Measurements from ENCODE around the gene HAAO. TPM values are rescaled to one million over a fixed set of nuclear protein-coding genes. Genes with fewer than 3 reads are reported as not detected.

HAAO gene
- polyA plus RNA-seq, 3 donors, result 10.5 to 29.6 (median 15.0) TPM

DNA sequence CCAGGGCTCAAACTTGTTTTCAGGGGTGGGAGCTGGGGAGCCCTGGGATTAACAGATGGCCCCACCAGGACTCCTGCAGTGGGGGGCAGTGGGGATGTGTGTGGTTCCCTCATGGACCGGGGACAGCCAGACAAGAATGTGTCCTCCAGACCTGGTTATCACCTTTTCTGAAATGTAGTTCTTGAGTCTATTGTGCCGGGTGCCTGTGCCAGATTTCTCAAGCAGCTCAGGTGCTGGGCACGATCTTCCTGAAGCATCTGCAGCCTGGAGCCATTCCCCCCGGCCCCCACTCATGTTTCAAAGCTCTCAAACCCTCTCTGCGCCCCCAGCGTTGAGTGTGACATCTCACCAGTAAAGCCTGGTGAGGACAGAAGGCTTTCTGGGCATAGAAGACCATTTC lies 48.4 kb upstream of the HAAO start:
- DNase-seq, result no peak
- Histone ChIP-seq H2AFZ (ENCODE audit: insufficient read depth, low read depth, low read length, poor library complexity, severe bottlenecking) (no peak overlapping the region), H3K79me2 (ENCODE audit: insufficient read depth, low read length) (no peaks in the 10 kb centered on the region), H3K9ac (ENCODE audit: insufficient read depth, low read length, poor library complexity, severe bottlenecking) (no peak overlapping the region), H3K4me1 (ENCODE audit: control insufficient read depth in 1 of 2, insufficient read depth in 2 of 2, low read length in 2 of 2) (peaks cover 10 to 14% of the 10 kb centered on the region in 2 donors), H3K4me3 (replicated peaks in 1 of 3; ENCODE audit: low read depth in 2 of 3, low read length in 3 of 3) (no peak overlapping the region), H3K9me3 (replicated peaks in 1 of 2; ENCODE audit: control insufficient read depth in 1 of 2, insufficient read depth in 1 of 2, low read length in 2 of 2) (no peaks in the 10 kb centered on the region), H3K27me3 (ENCODE audit: control insufficient read depth in 2 of 2, insufficient read depth in 2 of 2, low read length in 2 of 2) (no peaks in the 10 kb centered on the region), H3K4me2 (replicated peaks; ENCODE audit: extremely low read depth, low read length, poor library complexity, severe bottlenecking) (no peak overlapping the region), H3K36me3 (replicated peaks in 1 of 2; ENCODE audit: control insufficient read depth in 1 of 2, insufficient read depth in 2 of 2, low read length in 2 of 2) (no peaks in the 10 kb centered on the region), H4K20me1 (ENCODE audit: insufficient read depth, low read length) (no peaks in the 10 kb centered on the region), H3K27ac (ENCODE audit: low read depth in 1 of 2, low read length in 2 of 2) (no peak overlapping the region)
- Mint-ChIP-seq H3K27ac (no peak overlapping the region), H3K4me1 (peaks cover 11% of the 10 kb centered on the region), H3K27me3 (ENCODE audit: low read depth in 3 of 3) (peaks cover 2 to 5% (median 3%) of the 10 kb centered on the region in 3 donors), H3K4me3 (no peak overlapping the region), H3K9me3 (peaks cover 0 to 8% (median 0%) of the 10 kb centered on the region in 7 donors), H3K36me3 (no peaks in the 10 kb centered on the region)
- WGBS (ENCODE audit: insufficient coverage), result 89% methylated on average over 4 of the region's 6 CpGs
- TF ChIP-seq, protein P1, sequence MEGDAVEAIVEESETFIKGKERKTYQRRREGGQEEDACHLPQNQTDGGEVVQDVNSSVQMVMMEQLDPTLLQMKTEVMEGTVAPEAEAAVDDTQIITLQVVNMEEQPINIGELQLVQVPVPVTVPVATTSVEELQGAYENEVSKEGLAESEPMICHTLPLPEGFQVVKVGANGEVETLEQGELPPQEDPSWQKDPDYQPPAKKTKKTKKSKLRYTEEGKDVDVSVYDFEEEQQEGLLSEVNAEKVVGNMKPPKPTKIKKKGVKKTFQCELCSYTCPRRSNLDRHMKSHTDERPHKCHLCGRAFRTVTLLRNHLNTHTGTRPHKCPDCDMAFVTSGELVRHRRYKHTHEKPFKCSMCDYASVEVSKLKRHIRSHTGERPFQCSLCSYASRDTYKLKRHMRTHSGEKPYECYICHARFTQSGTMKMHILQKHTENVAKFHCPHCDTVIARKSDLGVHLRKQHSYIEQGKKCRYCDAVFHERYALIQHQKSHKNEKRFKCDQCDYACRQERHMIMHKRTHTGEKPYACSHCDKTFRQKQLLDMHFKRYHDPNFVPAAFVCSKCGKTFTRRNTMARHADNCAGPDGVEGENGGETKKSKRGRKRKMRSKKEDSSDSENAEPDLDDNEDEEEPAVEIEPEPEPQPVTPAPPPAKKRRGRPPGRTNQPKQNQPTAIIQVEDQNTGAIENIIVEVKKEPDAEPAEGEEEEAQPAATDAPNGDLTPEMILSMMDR (IDR thresholded peaks at IDR 0.05), result no peak
- intact Hi-C loops (cut with micrococcal nuclease), result loop anchor here in 1 of 2 donors (10.0 kb wide), 1 partner anchor 654 kb away; no protein-coding TSS in a partner anchor

DNA sequence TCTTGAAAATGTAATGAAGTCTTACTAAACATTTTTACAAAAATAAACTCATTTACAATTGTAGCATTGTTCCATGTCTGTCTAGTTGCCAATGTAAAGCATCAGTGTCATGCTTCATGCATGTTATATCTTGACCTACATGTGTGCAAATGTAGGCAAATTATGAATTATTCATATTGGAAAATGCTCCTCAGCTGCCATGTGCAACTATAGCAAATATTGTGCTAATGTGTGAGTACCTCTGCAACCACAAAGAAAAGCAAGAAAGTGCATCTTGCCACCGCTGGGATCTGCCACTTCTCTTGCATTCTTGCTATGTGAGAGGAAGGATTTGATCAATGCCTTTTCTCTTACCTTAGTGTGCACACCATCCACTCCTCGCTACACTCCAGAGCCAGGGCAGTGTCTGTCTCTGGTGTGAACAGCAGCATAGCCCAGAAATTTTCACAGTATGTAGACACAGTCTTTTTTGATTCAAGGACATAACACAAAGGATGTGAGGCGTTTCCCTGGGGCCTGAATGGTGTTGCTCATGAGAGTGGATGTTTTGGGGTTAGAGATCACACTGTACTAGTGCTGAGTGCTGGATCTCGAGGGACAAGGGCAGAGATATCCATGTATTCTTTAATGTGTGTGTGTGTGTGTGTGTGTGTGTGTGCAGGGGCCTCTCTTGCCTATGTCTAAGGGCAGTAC lies 47.6 kb upstream of the HAAO start:
- H3K36me3 Mint-ChIP-seq, result no peaks in the 10 kb centered on the region
- no peaks in the 10 kb centered on the region for H3K27me3 ChIP-seq (ENCODE audit: control insufficient read depth in 2 of 2, insufficient read depth in 2 of 2, low read length in 2 of 2)
- no peak overlapping the region for H3K9ac ChIP-seq (ENCODE audit: insufficient read depth, low read length, poor library complexity, severe bottlenecking)
- TF ChIP-seq, protein P1 (IDR thresholded peaks at IDR 0.05), result no peak
- no peak overlapping the region for H3K4me2 ChIP-seq (replicated peaks; ENCODE audit: extremely low read depth, low read length, poor library complexity, severe bottlenecking)
- H3K4me1 Mint-ChIP-seq, result peaks cover 14% of the 10 kb centered on the region
- no peak overlapping the region for H3K27ac ChIP-seq (ENCODE audit: low read depth in 1 of 2, low read length in 2 of 2)
- peaks cover 0 to 10% (median 0%) of the 10 kb centered on the region in 7 donors for H3K9me3 Mint-ChIP-seq
- no peak overlapping the region for H2AFZ ChIP-seq (ENCODE audit: insufficient read depth, low read depth, low read length, poor library complexity, severe bottlenecking)
- no peak overlapping the region for H3K27ac Mint-ChIP-seq
- peaks cover 0 to 4% (median 3%) of the 10 kb centered on the region in 3 donors for H3K27me3 Mint-ChIP-seq (ENCODE audit: low read depth in 3 of 3)
- no peaks in the 10 kb centered on the region for H3K36me3 ChIP-seq (replicated peaks in 1 of 2; ENCODE audit: control insufficient read depth in 1 of 2, insufficient read depth in 2 of 2, low read length in 2 of 2)
- no peak overlapping the region for H3K4me3 ChIP-seq (replicated peaks in 1 of 3; ENCODE audit: low read depth in 2 of 3, low read length in 3 of 3)
- peaks cover 13 to 19% of the 10 kb centered on the region in 2 donors for H3K4me1 ChIP-seq (ENCODE audit: control insufficient read depth in 1 of 2, insufficient read depth in 2 of 2, low read length in 2 of 2)
- WGBS (ENCODE audit: insufficient coverage), result 100% methylated on average over 2 of the region's 4 CpGs
- DNase-seq, result no peak
- intact Hi-C loops (cut with micrococcal nuclease), result loop anchor here (10.0 kb wide), 2 partner anchors 95 to 655 kb away; no protein-coding TSS in a partner anchor
- H4K20me1 ChIP-seq (ENCODE audit: insufficient read depth, low read length), result no peaks in the 10 kb centered on the region
- H3K4me3 Mint-ChIP-seq, result no peak overlapping the region
- H3K79me2 ChIP-seq (ENCODE audit: insufficient read depth, low read length), result no peaks in the 10 kb centered on the region
- no peaks in the 10 kb centered on the region for H3K9me3 ChIP-seq (replicated peaks in 1 of 2; ENCODE audit: control insufficient read depth in 1 of 2, insufficient read depth in 1 of 2, low read length in 2 of 2)

Data from CD14-positive monocyte (primary cell).